Kidney (tissue), 14 donors: ENCODE results near the gene RSRC1. TPM values are rescaled to one million over a fixed set of nuclear protein-coding genes. Genes with fewer than 3 reads are reported as not detected.

Source experiments
- DNase-seq, 5 donors: peaks; one replicate each; pipeline ENCODE4 v3.0.0-alpha.2; 2013 to 2020
- FAIRE-seq: peaks from 2 replicates; lab custom pipeline; 2012; peaks lifted over from hg19 to GRCh38; lab: Jason Lieb, UNC
- H3K27ac ChIP-seq, 2 donors: one replicate each; pipeline ENCODE4 v1.7.0; 2013; ENCODE audit warnings: low read depth in 2 of 2, low read length in 2 of 2, inconsistent platforms in 1 of 2
- H3K27me3 ChIP-seq: one replicate; pipeline ENCODE4 v1.7.1; 2013; ENCODE audit warnings: low read length, inconsistent platforms; ENCODE audit not compliant: control insufficient read depth, insufficient read depth
- H3K36me3 ChIP-seq, 3 donors: one replicate each; pipeline versions ENCODE4 v1.7.0 to v1.7.1; 2013; ENCODE audit warnings: low read length in 3 of 3, control low read depth in 1 of 3, inconsistent platforms in 1 of 3; ENCODE audit not compliant: insufficient read depth in 3 of 3, control insufficient read depth in 2 of 3
- H3K4me1 ChIP-seq, 3 donors: one replicate each; pipeline versions ENCODE4 v1.7.0 to v1.7.1; 2013; ENCODE audit warnings: low read length in 3 of 3, inconsistent platforms in 1 of 3, low read depth in 1 of 3; ENCODE audit not compliant: control insufficient read depth in 2 of 3, insufficient read depth in 2 of 3
- H3K4me3 ChIP-seq, 3 donors: one replicate each; pipeline versions ENCODE4 v1.7.0 to v1.8.1; 2013; ENCODE audit warnings: low read length in 3 of 3, control low read depth in 1 of 3, inconsistent platforms in 1 of 3
- H3K9ac ChIP-seq, 3 donors: one replicate each; pipeline versions ENCODE4 v1.7.0 to v1.7.1; 2013; ENCODE audit warnings: low read length in 3 of 3, control low read depth in 1 of 3, inconsistent platforms in 1 of 3
- H3K9me3 ChIP-seq, 3 donors: one replicate each; pipeline versions ENCODE4 v1.7.0 to v1.7.1; 2013; ENCODE audit warnings: low read length in 3 of 3, control low read depth in 1 of 3, inconsistent platforms in 1 of 3; ENCODE audit not compliant: control insufficient read depth in 2 of 3, insufficient read depth in 1 of 3
- CTCF ChIP-seq: IDR thresholded peaks from 3 replicates; pipeline ENCODE4 v1.5.1; 2012; ENCODE audit warnings: mild to moderate bottlenecking, moderate library complexity, borderline replicate concordance; ENCODE audit not compliant: insufficient read depth; ENCODE audit errors: extremely low read depth
- intact Hi-C: fragments of 100-400 bp; cut with DNase I; formaldehyde crosslinking; loops from one replicate; pipeline ENCODE4 v1.11.1; 2022
- polyA plus RNA-seq: library from polyadenylated mRNA; stranded (reverse); fragments of 350-450 nt; fragmentation: Illumina TruSeq; extraction: RNeasy Lipid Tissue Mini Kit (QIAGEN cat#74804); gene quantifications from one replicate; pipeline ENCODE4 v1.2.3, GENCODE V29; 2014; ENCODE audit warnings: low read depth, low replicate concordance; ENCODE audit not compliant: insufficient read depth
- total RNA-seq: library from RNA; stranded (reverse); fragmentation: NEBNext Ultra II Directional; extraction: Animal tissue kit (Norgen Biotek cat#: 25700); gene quantifications from one replicate; pipeline ENCODE4 v1.2.1, GENCODE V29; 2021
- donor health status: control.
- donor health status: control.
- donor health status: control.
- donor health status: control.
- donor health status: control.
- donor health status: DM: yes; HTN: yes; CAD: no.
- donor health status: Normal renal cell carcinoma (clear cell type).

Gene RSRC1
- total and polyA plus RNA-seq, 2 donors from 2014 or later = 14.3 to 33.8 TPM

DNA sequence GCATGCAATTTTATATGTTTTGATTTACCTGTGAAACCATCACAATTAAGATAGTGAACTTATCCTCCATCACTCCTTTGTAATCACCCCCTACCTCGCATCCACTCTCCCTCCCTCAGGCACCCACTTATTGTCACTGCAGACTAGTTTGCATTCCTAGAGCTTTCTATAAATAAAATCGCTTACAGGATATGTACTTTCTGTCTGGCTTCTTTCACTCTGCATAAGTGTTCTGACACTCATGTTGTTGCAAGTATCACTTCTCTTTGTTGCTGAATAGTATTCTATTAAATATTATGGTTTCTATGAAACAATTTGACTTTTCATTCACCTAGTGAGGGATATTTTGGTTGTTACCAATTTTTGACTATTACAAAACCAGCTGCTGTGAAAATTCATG lies 139.3 kb downstream of the RSRC1 start:
- Histone ChIP-seq H3K9ac (no peak overlapping the region), H3K27ac (no peak overlapping the region), H3K9me3 (peaks cover 0 to 4% (median 2%) of the 10 kb centered on the region in 3 donors), H3K4me3 (no peak overlapping the region), H3K27me3 (no peaks in the 10 kb centered on the region), H3K4me1 (no peaks in the 10 kb centered on the region), H3K36me3 (no peaks in the 10 kb centered on the region)
- no peak for DNase-seq
- intact Hi-C loops = no loop called here
- no peak for FAIRE-seq
- no peak for TF ChIP-seq CTCF

DNA sequence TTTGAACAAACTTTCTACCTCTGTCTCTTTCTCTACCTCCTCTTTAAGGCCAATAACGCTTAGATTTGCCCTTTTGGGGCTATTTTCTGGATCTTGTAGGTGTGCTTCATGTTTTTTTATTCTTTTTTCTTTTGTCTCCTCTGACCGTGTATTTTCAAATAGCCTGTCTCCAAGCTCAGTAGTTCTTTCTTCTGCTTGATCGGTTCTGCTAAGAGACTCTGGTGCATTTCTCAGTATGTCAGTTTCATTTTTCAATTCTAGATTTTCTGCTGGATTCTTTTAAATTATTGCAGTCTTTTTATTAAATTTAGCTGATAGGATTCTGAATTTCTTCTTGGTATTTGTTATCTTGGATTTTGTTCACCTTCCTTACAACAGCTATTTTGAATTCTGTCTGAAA lies 148.7 kb downstream of the RSRC1 start:
- intact Hi-C loops = no loop called here
- Histone ChIP-seq H3K27me3 (no peaks in the 10 kb centered on the region), H3K9ac (no peak overlapping the region), H3K4me1 (no peaks in the 10 kb centered on the region), H3K4me3 (no peak overlapping the region), H3K27ac (no peak overlapping the region), H3K36me3 (no peaks in the 10 kb centered on the region), H3K9me3 (no peaks in the 10 kb centered on the region)
- no peak for DNase-seq
- no peak for FAIRE-seq
- TF ChIP-seq CTCF = no peak

GRCh38 chr3:158260392-158260791 lies 150.5 kb downstream of the RSRC1 start:
- H3K9me3 ChIP-seq = peaks cover 0 to under 1% (median 0%) of the 10 kb centered on the region in 3 donors
- DNase-seq (peak in 1 of 5 donors; percentile 2), FAIRE-seq (no peak)
- H3K9ac ChIP-seq = no peak overlapping the region
- intact Hi-C loops = no loop called here
- H3K4me1 ChIP-seq = no peaks in the 10 kb centered on the region
- H3K4me3 ChIP-seq = no peak overlapping the region
- no peak overlapping the region for H3K27ac ChIP-seq
- no peak for TF ChIP-seq CTCF
- no peaks in the 10 kb centered on the region for H3K27me3 ChIP-seq
- no peaks in the 10 kb centered on the region for H3K36me3 ChIP-seq

DNA sequence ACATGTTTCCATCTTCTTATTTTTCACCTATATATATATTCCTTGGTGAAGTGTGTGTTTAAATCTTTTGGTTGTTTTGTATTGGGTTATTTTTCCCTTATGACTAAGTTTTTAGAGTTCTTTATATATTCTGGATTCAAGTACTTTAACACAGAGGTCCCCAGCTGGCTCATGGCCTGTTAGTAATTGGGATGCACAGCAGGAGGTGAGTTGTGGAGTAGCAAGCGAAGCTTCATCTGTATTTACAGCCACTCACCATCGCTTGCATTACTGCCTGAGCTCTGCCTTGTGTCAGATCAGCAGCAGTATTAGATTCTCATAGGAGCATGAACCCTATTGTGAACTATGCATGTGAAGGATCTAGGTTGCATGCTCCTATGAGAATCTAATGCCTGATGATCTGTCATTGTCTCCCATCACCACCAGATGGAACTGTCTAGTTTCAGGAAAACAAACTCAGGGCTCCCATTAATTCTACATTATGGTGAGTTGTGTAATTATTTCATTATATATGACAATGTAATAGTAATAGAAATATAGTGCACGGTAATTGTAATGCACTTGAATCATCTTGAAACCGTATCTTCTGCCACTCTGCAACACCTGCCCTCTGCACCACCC lies 151.6 kb downstream of the RSRC1 start:
- Histone ChIP-seq H3K9me3 (peaks cover 0 to 5% (median 0%) of the 10 kb centered on the region in 3 donors), H3K36me3 (no peaks in the 10 kb centered on the region), H3K9ac (no peak overlapping the region), H3K27me3 (no peaks in the 10 kb centered on the region), H3K4me3 (no peak overlapping the region), H3K27ac (no peak overlapping the region), H3K4me1 (no peaks in the 10 kb centered on the region)
- FAIRE-seq (no peak), DNase-seq (no peak)
- no peak for TF ChIP-seq CTCF
- intact Hi-C loops = no loop called here
